Spleen (tissue), 7 donors: ENCODE results near the gene CDKN2AIPNL.

Experiments
- POLR2A ChIP-seq, 3 donors: fragments of 450-650 bp; IDR thresholded peaks; one replicate each; pipeline ENCODE4 v1.5.1; 2017; ENCODE audit warnings: antibody characterized with exemption in 3 of 3, mild to moderate bottlenecking in 1 of 3
- POLR2AphosphoS5 ChIP-seq, 3 donors: sonication (generic); formaldehyde crosslinking; IDR thresholded peaks; one replicate each; pipeline ENCODE4 v1.5.1; 2017; ENCODE audit warnings: antibody characterized with exemption in 3 of 3
- TF ChIP-seq, protein P1 (sequence below), 11 experiments: fragments of 200-600 bp in 7 of 11; fragments of 450-650 bp in 4 of 11; sonication (generic) in 4 of 11; IDR thresholded peaks in 8 of 11; conservative IDR thresholded peaks in 3 of 11; 1 replicate in 7 of 11; 2 replicates in 4 of 11; pipeline versions ENCODE4 v1.4.0 to v1.8.0; 2016 to 2021; ENCODE audit warnings: antibody characterized with exemption in 11 of 11, inconsistent platforms in 4 of 11, mild to moderate bottlenecking in 1 of 11
- donor health status: DM: no; HTN: no; CAD: no; lungs with moderate emphysema.
- donor health status: DM: no; HTN: no; CAD: no.
- donor health status: DM: no; HTN: no; CAD: no.

DNA sequence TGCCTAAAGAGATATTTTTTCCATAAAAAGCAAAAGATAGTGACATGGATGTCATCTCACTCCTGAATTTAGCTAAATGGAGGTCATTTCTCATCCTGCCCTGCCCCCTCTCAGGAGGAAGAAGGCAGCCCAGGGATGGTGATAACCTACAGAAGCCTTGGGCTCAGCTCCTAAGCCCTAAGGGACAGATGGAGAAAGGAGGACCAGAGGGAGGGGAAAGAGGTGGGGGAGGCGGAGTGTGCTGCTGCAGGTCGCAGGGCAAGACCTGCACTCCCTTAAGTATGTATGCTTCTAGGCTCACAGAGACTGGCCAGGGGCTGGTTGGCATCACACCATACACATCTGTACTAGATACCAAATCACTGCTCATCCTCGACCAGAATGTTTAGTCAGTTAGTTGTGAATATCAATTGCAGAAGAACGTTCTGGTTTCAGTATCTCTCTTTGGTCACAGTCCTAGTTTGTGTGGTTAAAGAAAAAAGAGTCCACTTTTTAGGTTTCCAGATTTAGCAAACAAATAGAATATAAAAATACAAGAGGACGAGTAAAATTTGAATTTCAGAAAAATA, 18.4 kb upstream of the CDKN2AIPNL start:
- TF ChIP-seq, protein P1, sequence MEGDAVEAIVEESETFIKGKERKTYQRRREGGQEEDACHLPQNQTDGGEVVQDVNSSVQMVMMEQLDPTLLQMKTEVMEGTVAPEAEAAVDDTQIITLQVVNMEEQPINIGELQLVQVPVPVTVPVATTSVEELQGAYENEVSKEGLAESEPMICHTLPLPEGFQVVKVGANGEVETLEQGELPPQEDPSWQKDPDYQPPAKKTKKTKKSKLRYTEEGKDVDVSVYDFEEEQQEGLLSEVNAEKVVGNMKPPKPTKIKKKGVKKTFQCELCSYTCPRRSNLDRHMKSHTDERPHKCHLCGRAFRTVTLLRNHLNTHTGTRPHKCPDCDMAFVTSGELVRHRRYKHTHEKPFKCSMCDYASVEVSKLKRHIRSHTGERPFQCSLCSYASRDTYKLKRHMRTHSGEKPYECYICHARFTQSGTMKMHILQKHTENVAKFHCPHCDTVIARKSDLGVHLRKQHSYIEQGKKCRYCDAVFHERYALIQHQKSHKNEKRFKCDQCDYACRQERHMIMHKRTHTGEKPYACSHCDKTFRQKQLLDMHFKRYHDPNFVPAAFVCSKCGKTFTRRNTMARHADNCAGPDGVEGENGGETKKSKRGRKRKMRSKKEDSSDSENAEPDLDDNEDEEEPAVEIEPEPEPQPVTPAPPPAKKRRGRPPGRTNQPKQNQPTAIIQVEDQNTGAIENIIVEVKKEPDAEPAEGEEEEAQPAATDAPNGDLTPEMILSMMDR (IDR thresholded peaks at IDR 0.05 in 8 of 11, conservative IDR thresholded peaks at IDR 0.05 in 3 of 11) = no peak
- TF ChIP-seq POLR2AphosphoS5 (IDR thresholded peaks at IDR 0.05) = no peak
- TF ChIP-seq POLR2A (IDR thresholded peaks at IDR 0.05) = no peak
